ENCODE measurements around the gene CST5.
"Not testable (repeated sequence)": the region's sequence is repeated elsewhere in the genome, so short reads cannot be mapped to it uniquely, and the experiment has no call there.

Gene CST5

GRCh38 chr20:23879328-23879798 is at the start of gene CST5:
TSS of gene CST5 (minus strand) at chr20:23879748. CDS start at chr20:23879676, 72 bp downstream.
- DNase-seq: no peak

GRCh38 chr20:23928788-23929187 is 49.2 kb upstream of the CST5 start:
- no peak for DNase-seq

- DNase-seq: no peak
Measured at GRCh38 chr20:23928353-23928752, 48.8 kb upstream of the CST5 start.

DNA sequence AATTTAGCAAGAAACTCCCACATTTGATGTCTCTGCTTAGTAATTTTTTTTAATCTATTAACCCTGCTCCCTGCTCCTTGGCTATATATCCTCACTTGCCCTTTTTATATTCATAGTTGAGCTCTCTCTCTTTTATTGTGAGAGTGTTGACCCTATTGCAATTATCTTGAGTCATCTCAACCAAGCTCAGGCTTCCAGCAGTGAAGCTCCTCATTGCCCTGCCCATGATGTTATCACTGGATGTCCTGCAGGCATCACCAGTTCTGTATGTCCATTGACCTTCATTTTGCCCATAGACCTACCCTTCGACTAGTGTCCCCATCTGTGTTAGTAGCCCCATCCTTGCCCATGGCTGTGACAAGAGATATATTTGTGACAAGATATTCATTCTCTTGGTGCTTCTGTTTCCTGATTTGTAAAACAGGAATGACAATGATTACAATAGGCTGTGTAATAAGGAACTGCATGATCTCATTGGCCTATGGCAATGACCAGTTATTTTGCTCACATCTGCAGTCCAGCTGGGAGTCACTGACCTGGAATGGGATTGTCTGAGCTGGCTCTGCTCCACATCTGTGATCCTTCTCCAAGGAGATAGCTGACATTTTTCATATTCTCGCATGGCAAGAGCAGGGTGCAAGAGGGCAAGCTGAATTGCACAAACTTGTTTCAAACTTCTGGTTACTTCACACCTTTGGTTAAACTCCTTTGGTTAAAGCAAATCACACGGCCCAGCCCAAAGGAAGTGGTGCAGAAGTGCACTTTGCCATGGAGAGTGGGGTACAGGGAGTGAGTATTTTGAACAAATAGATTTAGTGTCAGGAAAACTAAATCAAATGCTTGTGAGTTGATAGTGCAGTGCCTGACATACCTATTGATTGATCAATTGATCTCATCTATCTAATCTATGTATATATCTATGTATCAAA is 47.7 kb upstream of the CST5 start:
- DNase-seq: no peak

- no peak for DNase-seq
Measured at GRCh38 chr20:23926526-23926880, 47.0 kb upstream of the CST5 start.

DNA sequence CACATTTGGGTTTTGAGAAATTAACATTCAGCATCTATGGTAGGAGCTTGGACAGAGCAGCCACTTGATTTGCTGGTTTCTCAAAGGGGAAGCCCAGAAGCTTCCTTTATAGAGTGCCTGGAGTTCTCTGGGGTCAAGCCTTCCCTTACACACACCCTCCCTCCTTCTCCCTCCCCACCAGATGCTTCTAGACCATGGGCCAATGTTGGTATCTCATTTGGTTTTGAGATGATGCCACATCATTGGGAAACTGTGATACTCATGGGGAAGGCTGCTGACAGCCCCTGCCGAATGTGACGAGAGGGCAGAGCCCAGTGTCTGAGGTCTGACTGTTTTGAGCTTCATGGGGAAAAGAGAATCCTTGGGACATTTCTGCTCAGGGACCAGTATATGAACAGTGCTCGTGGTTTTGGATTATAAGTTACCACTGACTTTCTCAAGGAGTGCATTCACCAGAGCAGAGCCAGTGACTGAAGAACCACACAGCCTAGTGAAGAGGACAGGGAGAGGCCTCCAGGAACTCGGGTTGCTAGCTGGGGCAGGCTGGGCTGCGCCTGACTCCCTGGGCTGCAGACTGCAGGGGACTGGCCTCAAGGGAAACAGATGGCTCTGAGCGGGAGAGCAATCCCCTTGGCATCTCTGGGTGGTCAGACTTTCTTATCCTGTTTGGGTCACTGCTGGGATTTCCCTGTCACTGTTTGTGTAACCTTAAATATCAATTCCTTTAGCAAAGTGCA is 46.4 kb upstream of the CST5 start:
- DNase-seq: no peak

GRCh38 chr20:23924751-23925150 is 45.2 kb upstream of the CST5 start:
- DNase-seq: no peak

DNA sequence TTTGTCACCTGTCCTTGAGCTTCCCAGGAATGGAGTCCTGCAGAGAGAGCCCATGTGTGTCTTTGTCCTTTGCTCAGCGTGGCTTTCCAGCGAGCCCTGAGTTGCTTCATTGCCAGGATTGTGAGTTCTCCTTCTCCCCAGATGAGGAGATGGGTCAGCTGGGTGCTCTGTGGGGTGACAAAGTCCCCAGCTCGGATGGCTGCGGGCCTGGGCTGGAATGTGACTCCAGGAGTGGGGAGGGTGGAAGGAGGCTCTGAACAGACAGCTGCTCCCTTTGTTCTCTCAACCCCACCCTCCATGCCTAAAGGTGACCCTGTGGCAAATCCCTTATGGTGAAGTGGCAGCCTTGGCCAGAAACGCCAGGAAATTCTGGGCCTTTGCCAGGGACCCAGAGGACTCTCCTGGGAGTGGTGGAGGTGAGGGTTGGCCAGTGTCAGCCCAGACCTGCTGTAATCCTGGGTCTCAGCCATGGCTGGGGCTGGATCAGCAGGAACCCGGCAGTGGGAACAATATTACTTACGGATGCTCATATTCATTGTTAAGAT is 44.4 kb upstream of the CST5 start:
- DNase-seq: no peak

DNA sequence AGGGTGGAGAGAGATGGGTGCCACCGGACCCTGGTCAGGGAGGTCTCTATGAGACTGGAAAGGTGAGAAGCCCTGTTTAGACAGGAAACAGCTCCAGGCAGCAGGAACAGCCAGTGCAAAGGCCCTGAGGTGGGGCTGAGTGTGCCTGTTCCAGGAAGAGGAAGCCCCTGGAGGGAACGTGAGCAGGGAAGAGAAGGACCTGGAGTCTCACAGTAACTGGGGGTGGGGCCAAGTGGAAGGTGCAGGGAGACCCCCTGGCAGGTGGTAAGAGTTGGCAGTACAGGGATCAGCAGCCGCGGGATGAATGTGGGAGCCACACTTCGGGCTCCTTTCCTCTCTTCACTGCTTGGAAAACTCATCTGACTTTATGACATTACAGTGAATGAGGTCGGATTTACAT is 43.8 kb upstream of the CST5 start:
- no peak for DNase-seq

DNA sequence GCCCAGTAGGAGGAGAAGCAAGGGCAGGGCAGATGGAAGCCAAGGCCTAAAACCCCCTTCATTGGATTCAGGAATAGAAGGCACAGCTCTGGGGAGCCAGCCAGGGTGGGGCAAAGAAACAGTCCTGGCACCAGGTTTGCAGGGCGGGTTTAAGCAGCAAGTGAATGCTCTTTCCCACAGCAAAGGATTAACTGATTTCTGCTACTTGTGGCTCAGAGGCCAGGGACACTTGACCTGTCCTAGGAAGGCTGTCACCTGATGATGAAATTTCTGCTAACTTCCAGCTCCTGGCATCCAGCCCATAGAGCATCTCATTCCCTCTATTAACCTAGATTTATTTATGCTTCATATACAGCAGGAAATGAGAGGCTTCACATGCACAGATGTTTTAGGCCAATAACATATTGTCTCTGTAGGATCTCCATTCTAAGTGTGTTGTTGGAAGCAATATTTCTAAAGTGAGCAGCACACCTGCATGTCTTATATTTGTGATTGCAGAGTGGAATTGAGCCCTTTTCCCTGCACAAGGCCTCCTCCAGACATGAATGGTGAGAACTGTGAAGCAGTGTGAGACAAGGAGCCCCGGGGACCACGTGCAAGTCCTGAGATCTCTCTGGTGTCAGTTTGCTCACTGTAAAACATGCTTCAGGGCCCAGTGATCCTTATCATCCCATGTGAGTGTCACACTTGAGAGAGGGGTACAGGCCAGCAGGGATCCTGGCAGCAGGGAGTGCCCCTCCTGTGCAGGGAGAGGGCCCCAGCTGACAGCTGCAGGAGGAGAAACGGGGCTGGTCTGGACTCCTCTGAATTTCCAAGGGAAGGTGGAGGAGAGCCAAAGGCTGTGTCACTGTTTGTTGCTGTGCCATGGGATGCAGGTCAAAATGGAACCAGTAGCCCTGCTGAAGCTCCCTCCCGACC is 41.1 kb upstream of the CST5 start:
- DNase-seq: no peak

DNA sequence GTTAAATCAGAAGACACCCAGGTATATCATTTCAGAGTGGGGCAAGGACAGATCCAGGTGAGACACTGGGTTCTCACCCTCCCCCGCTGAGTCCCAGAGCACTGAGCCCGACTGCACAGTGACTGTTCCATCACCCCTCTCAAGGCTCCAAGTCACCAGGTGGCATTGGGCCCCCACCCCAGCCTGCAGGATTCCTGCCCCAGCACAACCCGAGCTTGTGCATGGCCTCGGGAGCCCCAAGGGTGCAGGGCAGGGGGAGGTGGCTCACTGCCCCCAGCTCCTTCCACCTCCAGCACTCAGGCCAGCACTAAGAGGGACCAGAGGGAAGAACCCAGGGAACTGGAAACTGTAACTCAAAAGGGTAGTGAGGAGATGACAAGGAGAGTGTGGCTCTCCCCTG is 39.3 kb upstream of the CST5 start:
- no peak for DNase-seq

DNA sequence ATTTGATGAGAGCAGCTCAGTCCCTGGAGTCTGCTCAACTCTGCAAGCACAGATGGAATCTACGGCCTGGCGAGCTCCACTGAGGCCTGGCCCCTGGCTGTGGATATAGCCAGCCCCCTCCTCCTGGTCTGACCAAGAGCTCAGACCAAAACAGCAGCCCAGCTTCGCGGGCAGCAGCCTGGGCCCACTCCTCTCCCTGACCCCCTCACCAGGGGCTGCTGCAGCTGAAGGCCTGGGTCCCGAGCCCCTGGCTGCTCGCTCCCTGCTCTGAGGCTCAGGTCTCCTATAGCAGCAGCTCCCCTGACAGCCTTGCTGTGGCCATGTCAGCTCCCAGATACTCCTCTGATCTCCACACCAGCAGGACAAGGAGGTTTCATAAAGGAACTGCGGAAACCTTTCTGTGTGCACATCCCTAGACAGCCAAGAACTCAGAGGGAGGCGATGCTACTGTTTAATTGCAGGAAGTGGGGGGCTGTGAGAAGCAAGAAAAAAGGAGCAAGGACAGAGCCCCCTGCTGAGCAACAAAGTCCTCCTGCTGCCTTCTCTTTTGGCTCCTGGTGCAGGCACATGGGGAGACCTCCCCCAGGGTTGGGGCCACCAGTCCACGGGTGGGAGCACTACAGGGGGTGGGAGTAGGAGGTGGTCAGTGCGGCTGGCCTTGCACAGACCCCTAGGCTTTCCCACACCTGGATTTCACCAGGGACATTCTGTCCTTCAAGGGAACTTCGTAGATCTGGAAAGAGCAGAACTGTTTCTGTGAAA is 38.7 kb upstream of the CST5 start:
- DNase-seq: no peak

DNA sequence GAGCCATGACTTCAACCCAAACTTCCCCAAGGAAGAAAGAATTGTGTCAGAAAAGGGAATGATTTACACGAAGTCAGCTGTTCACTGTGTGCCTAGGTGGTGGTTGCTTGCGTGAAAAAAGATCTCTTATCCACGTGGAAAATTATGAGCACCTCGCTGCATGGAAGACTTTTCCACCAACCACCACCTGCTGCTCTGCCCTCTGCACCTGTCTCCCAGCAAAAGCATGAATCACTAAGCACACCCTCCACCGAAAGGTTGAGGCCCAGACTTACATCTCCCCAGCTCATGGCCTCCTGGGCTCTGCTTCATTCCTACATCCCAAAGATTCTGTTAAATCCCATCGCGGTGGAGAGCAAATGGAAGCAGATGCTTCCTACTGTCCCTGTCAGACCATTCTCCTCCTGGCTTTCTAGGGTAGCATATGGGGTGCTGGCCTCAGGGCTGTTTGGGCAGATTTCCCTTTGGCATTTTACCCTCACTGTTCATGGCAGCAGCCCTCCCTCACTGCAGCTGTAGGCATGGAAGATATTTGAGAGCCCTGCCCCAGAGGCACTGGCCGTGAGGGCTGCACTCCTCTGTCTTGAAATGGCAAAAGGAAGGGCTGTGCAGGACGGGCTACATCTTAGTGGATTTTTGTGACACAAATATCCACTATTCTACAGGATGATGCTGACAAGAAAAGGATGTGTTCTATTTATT is 37.6 kb upstream of the CST5 start:
- no peak for DNase-seq

GRCh38 chr20:23915844-23916243 is 36.3 kb upstream of the CST5 start:
- DNase-seq: no peak

DNA sequence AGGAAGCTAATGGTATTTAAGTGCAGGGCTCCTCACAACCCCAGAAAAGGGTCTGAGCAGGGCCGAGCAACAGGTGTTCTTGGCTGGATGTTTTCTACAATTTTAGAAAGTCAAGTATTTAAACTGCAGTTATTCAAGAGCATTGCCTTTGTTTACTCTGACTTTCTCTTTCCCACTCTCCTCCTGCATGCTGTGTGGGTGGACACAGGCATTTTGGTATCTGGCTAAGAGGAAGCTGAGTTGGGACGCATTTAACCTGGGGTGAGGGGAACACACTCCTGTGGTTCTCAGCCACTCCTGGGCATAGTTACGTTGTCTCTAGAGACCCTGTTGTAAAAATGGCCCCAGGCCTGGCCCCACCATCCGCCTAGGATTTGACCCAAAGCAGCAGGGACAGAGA is 34.9 kb upstream of the CST5 start:
- DNase-seq: not testable (repeated sequence)

GRCh38 chr20:23910210-23910609 is 30.7 kb upstream of the CST5 start:
- no peak for DNase-seq

DNA sequence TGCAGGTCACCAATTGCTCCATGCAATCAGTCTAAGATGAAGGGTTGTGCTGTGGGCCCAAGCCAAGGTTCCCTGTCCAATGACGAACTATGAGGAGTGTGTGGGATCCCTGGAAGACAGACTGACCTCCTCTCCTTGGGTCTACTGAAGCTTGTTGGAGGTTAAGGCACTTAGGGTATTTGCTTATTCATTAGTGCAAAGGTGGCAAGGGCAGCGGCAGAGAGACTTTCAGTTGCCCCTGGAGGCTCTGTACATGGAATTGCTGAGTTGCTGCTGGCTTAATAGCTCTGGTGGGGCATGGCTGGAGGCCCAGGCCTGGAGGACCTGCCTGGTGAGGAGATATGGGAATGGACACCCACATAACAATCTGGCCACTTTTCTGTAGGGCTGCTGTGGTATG is 29.8 kb upstream of the CST5 start:
- no peak for DNase-seq

- DNase-seq: no peak
Measured at GRCh38 chr20:23907579-23907978, 28.0 kb upstream of the CST5 start.

DNA sequence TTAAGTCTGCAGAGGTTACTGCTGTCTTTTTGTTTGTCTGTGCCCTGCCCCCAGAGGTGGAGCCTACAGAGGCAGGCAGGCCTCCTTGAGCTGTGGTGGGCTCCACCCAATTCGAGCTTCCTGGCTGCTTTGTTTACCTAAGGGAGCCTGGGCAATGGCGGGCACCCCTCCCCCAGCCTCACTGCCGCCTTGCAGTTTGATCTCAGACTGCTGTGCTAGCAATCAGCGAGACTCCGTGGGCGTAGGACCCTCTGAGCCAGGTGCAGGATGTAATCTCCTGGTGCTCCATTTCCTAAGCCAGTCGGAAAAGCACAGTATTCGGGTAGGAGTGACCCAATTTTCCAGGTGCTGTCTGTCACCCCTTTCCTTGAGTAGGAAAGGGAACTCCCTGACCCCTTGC is 22.8 kb upstream of the CST5 start:
- DNase-seq: not testable (repeated sequence)

DNA sequence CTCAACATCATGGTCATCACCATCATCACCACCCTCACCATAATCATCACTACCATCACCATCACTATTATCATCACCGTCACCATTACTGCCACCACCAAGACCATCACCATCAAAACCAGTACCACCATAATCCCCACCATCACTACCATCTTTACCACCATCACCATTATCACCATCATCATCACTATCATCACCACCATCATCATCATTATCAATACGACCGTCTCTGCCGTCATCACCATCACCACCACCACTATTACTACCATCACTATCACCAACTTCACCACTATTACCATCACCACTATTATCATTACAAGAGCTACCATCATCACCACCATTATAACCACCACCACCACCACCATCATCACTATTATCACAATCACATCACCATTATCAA is 11.3 kb upstream of the CST5 start:
- not testable (repeated sequence) for DNase-seq

DNA sequence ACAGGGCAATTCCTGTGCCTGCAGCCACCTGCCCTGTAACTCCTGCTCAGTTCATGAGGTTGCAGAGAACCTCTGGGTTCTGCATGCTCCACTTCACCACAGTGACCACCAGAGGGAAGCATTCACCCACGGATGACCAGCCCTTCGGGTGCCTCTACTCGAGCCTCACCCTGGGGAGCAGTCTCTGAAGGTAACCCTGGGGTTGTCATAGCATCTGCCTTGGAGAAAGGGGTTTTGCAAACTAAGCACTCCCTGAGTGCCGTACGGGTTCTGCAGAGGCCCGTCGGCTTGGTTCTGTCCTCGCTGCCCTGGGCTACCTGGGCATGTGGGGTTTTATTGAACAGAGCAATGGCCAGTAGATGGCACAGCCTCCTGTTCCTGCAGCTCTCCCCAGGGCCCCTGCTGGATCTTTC is 10.2 kb upstream of the CST5 start:
- DNase-seq: peak; percentile 23
